HepG2 (cell line): Measurements from ENCODE around the gene KCNA1. TPM values are rescaled to one million over a fixed set of nuclear protein-coding genes. Genes with fewer than 3 reads are reported as not detected.

Experiments
- ATAC-seq: fragments of 200-7000 bp; cut with Tn5 transposase; 3 replicates; pipeline ENCODE4 v1.9.1; 2020; ENCODE audit warnings: mild to moderate bottlenecking, moderate library complexity
- BruUV-seq: library from RNA; stranded (reverse); fragments of 400-500 nt; replicated peaks from 2 replicates; lab custom pipeline; 2021; lab: Mats Ljungman, UMichigan
- CTCF ChIA-PET: fragments of 300-600 bp; formaldehyde crosslinking; extraction: SDS; loops from one replicate; lab custom pipeline; 2021; ENCODE audit warnings: low total read pairs, inconsistent platforms, low intra/inter-chr PET ratio; lab: Yijun Ruan, JAX
- POLR2A ChIA-PET: fragments of 350-600 bp; sonication (Branson Sonifier 250); formaldehyde crosslinking; loops from one replicate; lab custom pipeline; 2020; ENCODE audit warnings: antibody characterized with exemption, inconsistent platforms; lab: Yijun Ruan, JAX
- DNase-seq: peaks from one replicate; pipeline ENCODE4 v3.0.0-alpha.2; 2015; ENCODE audit warnings: low spot score
- FAIRE-seq: peaks from 3 replicates; lab custom pipeline; 2011; peaks lifted over from hg19 to GRCh38; lab: Jason Lieb, UNC
- H2AFZ ChIP-seq: one replicate; pipeline ENCODE4 v1.6.1; 2011; ENCODE audit warnings: low read length, inconsistent platforms
- H3K27ac ChIP-seq: fragments of 300-600 bp; 3 replicates; pipeline ENCODE4 v1.8.0; 2011; ENCODE audit warnings: mixed run types, mild to moderate bottlenecking, mixed read lengths, low read length, inconsistent platforms; ENCODE audit not compliant: insufficient read depth; ENCODE audit errors: extremely low read length
- H3K27me3 ChIP-seq, 2 experiments: fragments of 200-600 bp in 1 of 2; 2 replicates in 1 of 2; 3 replicates in 1 of 2; pipeline versions ENCODE4 v1.6.0 to v1.8.0; 2011; ENCODE audit warnings: low read length in 2 of 2, mild to moderate bottlenecking in 2 of 2, moderate library complexity in 2 of 2, inconsistent platforms in 1 of 2; ENCODE audit not compliant: insufficient read depth in 2 of 2, control insufficient read depth in 1 of 2
- H3K36me3 ChIP-seq, 2 experiments: fragments of 200-600 bp in 1 of 2; replicated peaks in 1 of 2; 2 replicates in 1 of 2; 3 replicates in 1 of 2; pipeline versions ENCODE4 v1.5.1 to v1.8.0; 2011; ENCODE audit warnings: low read length in 2 of 2, inconsistent platforms in 1 of 2; ENCODE audit not compliant: insufficient read depth in 2 of 2, control insufficient read depth in 1 of 2
- H3K4me1 ChIP-seq: 2 replicates; pipeline ENCODE4 v1.5.1; 2012; ENCODE audit warnings: low read length, inconsistent platforms; ENCODE audit not compliant: insufficient read depth
- H3K4me2 ChIP-seq: 2 replicates; pipeline ENCODE4 v1.6.0; 2011; ENCODE audit warnings: low read depth, low read length, inconsistent platforms
- H3K4me3 ChIP-seq, 3 experiments: fragments of 200-600 bp in 1 of 3; sonication (generic), shearing (Covaris generic) in 1 of 3; replicated peaks in 1 of 3; 2 replicates each; pipeline ENCODE4 v1.5.1; 2011 to 2016; ENCODE audit warnings: low read length in 3 of 3, inconsistent platforms in 2 of 3, low read depth in 2 of 3, mild to moderate bottlenecking in 2 of 3, control low read depth in 1 of 3, mixed read lengths in 1 of 3; ENCODE audit not compliant: insufficient read depth in 1 of 3
- H3K79me2 ChIP-seq: one replicate; pipeline ENCODE4 v1.6.1; 2011; ENCODE audit warnings: low read length, inconsistent platforms; ENCODE audit not compliant: insufficient read depth
- H3K9ac ChIP-seq: 2 replicates; pipeline ENCODE4 v1.6.0; 2011; ENCODE audit warnings: mild to moderate bottlenecking, low read depth, low read length, inconsistent platforms; ENCODE audit not compliant: insufficient read depth
- H3K9me3 ChIP-seq: 2 replicates; pipeline ENCODE4 v1.5.1; 2012; ENCODE audit warnings: mild to moderate bottlenecking, low read length
- H4K20me1 ChIP-seq: 2 replicates; pipeline ENCODE4 v1.6.0; 2011; ENCODE audit warnings: inconsistent platforms, mild to moderate bottlenecking, low read length, moderate library complexity; ENCODE audit not compliant: insufficient read depth
- ARID4A ChIP-seq: sonication (generic); formaldehyde crosslinking; IDR thresholded peaks from 2 replicates; pipeline ENCODE4 v1.5.0; 2020; ENCODE audit warnings: mild to moderate bottlenecking, missing genetic modification reagents, borderline replicate concordance
- HNF4G ChIP-seq, 2 experiments: sonication (generic) in 1 of 2; formaldehyde crosslinking in 1 of 2; IDR thresholded peaks; 2 replicates each; pipeline versions ENCODE4 v1.4.0 to v1.6.1; 2011 to 2020; ENCODE audit warnings: borderline replicate concordance in 2 of 2, low read depth in 2 of 2, mild to moderate bottlenecking in 2 of 2, low read length in 1 of 2, missing genetic modification reagents in 1 of 2, moderate library complexity in 1 of 2
- IRF1 ChIP-seq: sonication (generic); formaldehyde crosslinking; IDR thresholded peaks from 2 replicates; pipeline ENCODE4 v1.4.0; 2020; ENCODE audit warnings: low read depth, mild to moderate bottlenecking, missing genetic modification reagents
- RELA ChIP-seq: sonication (generic); formaldehyde crosslinking; IDR thresholded peaks from 2 replicates; pipeline ENCODE4 v1.4.0; 2020; ENCODE audit warnings: missing genetic modification reagents
- RNF219 ChIP-seq: sonication (generic); formaldehyde crosslinking; IDR thresholded peaks from 2 replicates; pipeline ENCODE4 v1.5.0; 2020; ENCODE audit warnings: mild to moderate bottlenecking, missing genetic modification reagents
- SMAD1 ChIP-seq: sonication (generic); formaldehyde crosslinking; IDR thresholded peaks from 2 replicates; pipeline ENCODE4 v1.4.0; 2020; ENCODE audit warnings: missing genetic modification reagents, low read depth, mild to moderate bottlenecking, borderline replicate concordance
- WGBS: methylation state at CpG from one replicate; pipeline ENCODE4 v1.1.6; 2017; ENCODE audit warnings: low lambda C conversion rate; 5-methylcytosine and 5-hydroxymethylcytosine counted together
- in situ Hi-C: cut with HindIII; loops from 2 replicates; pipeline ENCODE4 v1.10.0; 2017; ENCODE audit warnings: low pct_unique_long_range_greater_than_20kb; ENCODE audit not compliant: extremely low pct_ligation_motif_present
- intact Hi-C: fragments of 100-400 bp; cut with micrococcal nuclease; formaldehyde crosslinking; loops from one replicate; pipeline ENCODE4 v1.10.0; 2022; ENCODE audit not compliant: unreplicated experiment
- polyA plus RNA-seq, 8 experiments: library from polyadenylated mRNA; depleted of rRNA in 3 of 8; stranded (reverse) in 7 of 8; unstranded in 1 of 8; fragments of >200 nt; fragmentation: Illumina TruSeq in 4 of 8; extraction: Trizol in 4 of 8; gene quantifications; 2 replicates each; pipeline versions ENCODE4 v1.2.1 to v1.2.3, GENCODE V29; 2011 to 2016; ENCODE audit warnings: low read depth in 4 of 8, missing spikeins in 1 of 8, mixed read lengths in 1 of 8; ENCODE audit not compliant: insufficient read depth in 1 of 8
- total RNA-seq, 5 experiments: library from RNA; depleted of rRNA; stranded (reverse); fragments of >200 nt; fragmentation: Illumina TruSeq; extraction: Trizol; gene quantifications; 2 replicates each; pipeline ENCODE4 v1.2.3, GENCODE V29; 2016; ENCODE audit warnings: low read depth in 1 of 5

The KCNA1 gene
- total and polyA plus RNA-seq, 2 of the 13 experiments (the other 11 are each of a cell fraction or from before 2014, with no cell fraction given): not detected

DNA sequence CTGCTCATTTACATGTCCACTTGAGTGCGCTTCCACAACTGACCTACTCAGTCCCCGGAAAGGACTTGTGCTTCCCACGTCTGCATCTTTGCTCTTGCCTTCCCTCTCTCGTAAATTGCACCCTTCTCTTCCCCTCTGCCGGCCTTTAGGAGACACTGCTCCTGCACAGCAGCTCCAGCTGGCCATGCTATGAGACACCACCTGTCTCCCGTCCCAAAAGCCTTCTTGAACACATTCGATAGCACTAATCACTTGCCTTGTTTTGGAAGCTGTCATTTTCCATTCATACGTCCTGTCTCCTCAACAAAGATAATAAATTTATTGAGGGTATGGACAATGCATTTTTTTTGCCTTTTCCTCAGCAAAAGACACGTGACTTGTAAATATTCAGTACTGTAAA lies 15.7 kb upstream of the KCNA1 start (continued):
- TF ChIP-seq HNF4G (IDR thresholded peaks at IDR 0.05; ENCODE audit: borderline replicate concordance, low read depth, low read length): no peak
- TF ChIP-seq HNF4G (CRISPR knock-in tag; IDR thresholded peaks at IDR 0.05; ENCODE audit: borderline replicate concordance, low read depth): no peak
- TF ChIP-seq RELA (CRISPR knock-in tag): no peak

DNA sequence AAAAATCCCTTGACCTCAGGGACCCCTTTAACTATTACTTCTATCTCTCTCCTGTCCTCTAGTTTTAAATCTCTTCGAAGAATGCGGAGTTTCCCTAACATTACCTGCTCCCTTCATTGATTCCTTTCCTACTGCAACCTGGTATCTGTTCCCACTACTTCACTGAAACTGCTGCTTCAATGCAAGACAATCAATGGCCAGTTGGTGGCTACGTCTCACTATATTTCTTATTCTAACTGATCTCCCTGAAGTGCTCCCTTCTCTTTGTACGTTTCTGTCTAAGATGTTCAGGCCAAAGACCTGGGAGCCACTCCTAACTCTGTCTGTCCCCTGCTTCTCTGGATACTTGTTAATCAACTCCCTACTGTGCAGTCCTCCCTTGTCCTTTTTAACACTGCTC lies 10.3 kb upstream of the KCNA1 start:
- no peak overlapping the region for H3K4me3 ChIP-seq
- H3K4me1 ChIP-seq: no peaks in the 10 kb centered on the region
- no peak for TF ChIP-seq IRF1 (CRISPR knock-in tag)
- no peak for TF ChIP-seq ARID4A
- no peak for TF ChIP-seq SMAD1 (CRISPR knock-in tag)
- TF ChIP-seq RNF219 (CRISPR knock-in tag): no peak
- in situ Hi-C loops: no loop called here
- no peaks in the 10 kb centered on the region for H3K79me2 ChIP-seq
- no TSS peak for BruUV-seq
- no peaks in the 10 kb centered on the region for H4K20me1 ChIP-seq
- FAIRE-seq (no peak), DNase-seq (no peak), ATAC-seq (no peak)
- 11% methylated on average over 4 of the region's 4 CpGs for WGBS
- intact Hi-C loops: no loop called here
- no peak overlapping the region for H3K4me2 ChIP-seq
- ChIA-PET POLR2A (no interaction called here), CTCF (no interaction called here)
- H3K9me3 ChIP-seq: no peaks in the 10 kb centered on the region
- no peak overlapping the region for H3K9ac ChIP-seq
- H3K27me3 ChIP-seq: no peaks in the 10 kb centered on the region
- H3K27ac ChIP-seq: no peak overlapping the region
- H2AFZ ChIP-seq: no peak overlapping the region
- H3K36me3 ChIP-seq: no peaks in the 10 kb centered on the region
